GM21576 (cell line): Measurements from ENCODE around the gene LORICRIN.

Source experiments
- ATAC-seq: cut with Tn5 transposase; IDR thresholded peaks from one replicate; pipeline ENCODE4 v1.9.1; 2021; ENCODE audit warnings: mild to moderate bottlenecking, moderate library complexity; ENCODE audit not compliant: unreplicated experiment

Gene LORICRIN

GRCh38 chr1:153293851-153294250 lies 34.4 kb downstream of the LORICRIN start:
- no peak for ATAC-seq

DNA sequence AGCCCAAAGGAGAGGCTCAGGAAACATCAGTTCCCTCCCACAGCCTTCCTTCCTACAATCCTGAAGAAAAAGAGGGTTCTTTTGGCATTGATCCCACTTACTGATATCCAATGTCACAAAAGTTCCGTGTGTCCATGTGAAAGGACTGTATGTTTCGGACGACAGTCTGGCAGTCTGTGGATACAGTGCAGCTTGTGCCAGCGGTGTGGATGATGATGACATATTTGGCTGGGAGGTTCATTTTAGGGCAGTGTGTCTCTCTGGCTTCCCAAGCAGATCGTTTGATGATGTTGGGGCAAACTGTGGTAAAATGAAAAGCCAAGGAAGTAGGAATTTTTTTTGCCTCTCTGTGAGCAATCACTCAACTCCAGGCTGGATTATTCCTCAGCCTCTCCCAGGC lies 42.8 kb downstream of the LORICRIN start:
- ATAC-seq = no peak

- ATAC-seq = no peak
These were observed 46.2 kb downstream of the LORICRIN start for GRCh38 chr1:153305682-153306081.

GRCh38 chr1:153306303-153307220 lies 47.1 kb downstream of the LORICRIN start:
- ATAC-seq = no peak

DNA sequence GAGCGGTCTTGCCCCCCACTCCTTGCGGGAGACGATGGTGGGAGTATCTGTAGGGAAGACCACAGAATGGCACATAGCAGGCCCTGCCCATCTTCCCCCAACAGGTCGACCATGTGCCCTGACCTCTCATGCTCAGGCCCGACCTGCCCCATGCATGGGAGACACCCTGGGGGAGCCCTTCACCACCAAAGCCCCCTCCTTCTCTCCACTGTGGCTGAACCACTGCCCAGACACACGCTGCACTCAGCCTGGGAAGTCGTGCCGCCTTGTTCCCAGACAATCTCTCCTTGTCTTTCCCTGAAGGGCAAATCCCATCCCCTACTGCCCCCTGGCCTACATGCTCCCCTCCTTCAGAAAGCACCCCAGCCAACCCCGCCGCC lies 47.7 kb downstream of the LORICRIN start:
- no peak for ATAC-seq

GRCh38 chr1:153308540-153308939 lies 49.1 kb downstream of the LORICRIN start:
- no peak for ATAC-seq

DNA sequence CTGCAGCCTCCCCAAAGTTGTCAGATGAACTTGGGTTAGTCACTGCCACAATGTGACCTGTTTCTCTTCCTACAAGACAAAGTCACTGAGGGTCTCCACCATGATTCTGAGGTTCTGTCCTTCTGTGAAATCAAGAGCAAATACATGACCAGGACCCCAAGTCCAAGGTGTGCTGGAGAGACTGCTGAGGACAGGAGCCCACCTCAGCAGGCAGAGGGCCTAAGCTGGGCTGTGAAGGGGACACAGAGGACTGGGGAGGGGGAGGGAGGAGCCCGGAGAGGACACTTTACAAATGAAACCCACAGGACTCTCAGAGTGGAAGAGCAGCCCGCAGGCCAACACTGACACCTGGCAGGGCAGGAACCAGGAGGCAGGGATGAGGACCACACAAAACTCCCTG lies 50.0 kb downstream of the LORICRIN start:
- no peak for ATAC-seq

- no peak for ATAC-seq
These were observed 51.0 kb downstream of the LORICRIN start for GRCh38 chr1:153310526-153310925.
